GM23248 (cell line): ENCODE results near the gene IFT81. TPM values are rescaled to one million over a fixed set of nuclear protein-coding genes. Genes with fewer than 3 reads are reported as not detected.
A peak's percentile ranks its signal among the peaks of the same experiment; 100 is the strongest.

Experiments used
- DNase-seq: peaks from one replicate; pipeline ENCODE4 v3.0.0-alpha.2; 2015
- H2AFZ ChIP-seq: fragments of 200-600 bp; sonication (generic); 2 replicates; pipeline ENCODE4 v1.6.1; 2016; ENCODE audit warnings: antibody characterized with exemption
- H3F3A ChIP-seq: fragments of 200-600 bp; sonication (generic); 2 replicates; pipeline ENCODE4 v1.6.1; 2016; ENCODE audit warnings: mild to moderate bottlenecking, antibody characterized with exemption, mixed run types; ENCODE audit not compliant: insufficient read depth
- H3K27ac ChIP-seq: fragments of 200-600 bp; sonication (generic); 2 replicates; pipeline ENCODE4 v1.5.1; 2016; ENCODE audit warnings: mild to moderate bottlenecking
- H3K27me3 ChIP-seq: fragments of 200-600 bp; sonication (generic); replicated peaks from 2 replicates; pipeline ENCODE4 v1.6.1; 2016; ENCODE audit warnings: mild to moderate bottlenecking; ENCODE audit not compliant: insufficient read depth
- H3K36me3 ChIP-seq: fragments of 200-600 bp; sonication (generic); 2 replicates; pipeline ENCODE4 v1.6.1; 2016; ENCODE audit warnings: low read depth, mild to moderate bottlenecking
- H3K4me1 ChIP-seq: fragments of 200-600 bp; sonication (generic); 2 replicates; pipeline ENCODE4 v1.6.1; 2016; ENCODE audit warnings: mild to moderate bottlenecking; ENCODE audit not compliant: insufficient read depth
- H3K4me2 ChIP-seq: fragments of 200-600 bp; sonication (generic); one replicate; pipeline ENCODE4 v1.6.1; 2016; ENCODE audit warnings: mild to moderate bottlenecking; ENCODE audit not compliant: unreplicated experiment
- H3K4me3 ChIP-seq: fragments of 200-600 bp; sonication (generic); 2 replicates; pipeline ENCODE4 v1.5.1; 2016; ENCODE audit warnings: mild to moderate bottlenecking
- H3K79me2 ChIP-seq: fragments of 200-600 bp; sonication (generic); 2 replicates; pipeline ENCODE4 v1.6.1; 2016; ENCODE audit warnings: mild to moderate bottlenecking; ENCODE audit not compliant: insufficient read depth
- H3K9ac ChIP-seq: fragments of 200-600 bp; sonication (generic); 2 replicates; pipeline ENCODE4 v1.6.1; 2016; ENCODE audit warnings: mild to moderate bottlenecking
- H3K9me2 ChIP-seq: fragments of 200-600 bp; sonication (generic); 2 replicates; pipeline ENCODE4 v1.6.1; 2016; ENCODE audit warnings: mixed run types, mild to moderate bottlenecking, moderate library complexity; ENCODE audit not compliant: insufficient read depth
- H3K9me3 ChIP-seq: fragments of 200-600 bp; sonication (generic); one replicate; pipeline ENCODE4 v1.6.1; 2017; ENCODE audit warnings: low read depth
- H4K20me1 ChIP-seq: fragments of 200-600 bp; sonication (generic); 2 replicates; pipeline ENCODE4 v1.6.0; 2016; ENCODE audit not compliant: insufficient read depth
- EZH2 ChIP-seq: fragments of 200-600 bp; sonication (generic); IDR thresholded peaks from 2 replicates; pipeline ENCODE4 v1.6.1; 2018; ENCODE audit warnings: antibody characterized with exemption, mild to moderate bottlenecking; ENCODE audit not compliant: insufficient read depth, poor library complexity, severe bottlenecking
- EZH2phosphoT487 ChIP-seq: fragments of 200-600 bp; sonication (generic); IDR thresholded peaks from 2 replicates; pipeline ENCODE4 v1.6.1; 2018; ENCODE audit warnings: antibody characterized with exemption, moderate library complexity, mild to moderate bottlenecking, low read depth; ENCODE audit not compliant: insufficient read depth
- WGBS, 2 experiments: methylation state at CpG; one replicate each; pipeline ENCODE4 v1.1.6; 2015 to 2017; ENCODE audit warnings: low lambda C conversion rate in 2 of 2, low coverage in 1 of 2; ENCODE audit errors: missing lambda C conversion rate in 2 of 2; 5-methylcytosine and 5-hydroxymethylcytosine counted together
- in situ Hi-C: fragments of 300-500 bp; cut with MboI; formaldehyde crosslinking; loops from 2 replicates; pipeline ENCODE4 v1.15.0; 2020
- polyA plus RNA-seq: library from polyadenylated mRNA; unstranded; fragments of >200 nt; fragmentation: Nextera tagmentation; extraction: Ambion mirVana; gene quantifications from 2 replicates; pipeline ENCODE4 v1.2.1, GENCODE V29; 2016
- total RNA-seq: library from RNA; depleted of rRNA; stranded (reverse); fragments of >200 nt; shearing (Covaris generic); gene quantifications from 2 replicates; pipeline ENCODE4 v1.2.3, GENCODE V29; 2014

IFT81 gene
- total and polyA plus RNA-seq, 2 experiments from 2014 or later = 9.5 to 14.0 TPM

GRCh38 chr12:110123919-110124268 is 263 bp upstream of the IFT81 start:
- Histone ChIP-seq H3K4me1 (no peaks in the 10 kb centered on the region; the same call in 1 of the 2 replicates), H3F3A (no peaks in the 10 kb centered on the region), H3K9me2 (no peaks in the 10 kb centered on the region), H3K27ac (no peak overlapping the region), H3K4me2 (no peak overlapping the region), H3K36me3 (no peaks in the 10 kb centered on the region), H3K27me3 (no peaks in the 10 kb centered on the region), H3K9me3 (no peaks in the 10 kb centered on the region), H4K20me1 (no peaks in the 10 kb centered on the region), H2AFZ (peak overlapping the region; percentile 69; the same call in 1 of the 2 replicates), H3K4me3 (no peak overlapping the region), H3K79me2 (peaks cover 23% of the 10 kb centered on the region), H3K9ac (no peak overlapping the region)
- TF ChIP-seq EZH2phosphoT487 (no peak), EZH2 (no peak)
- in situ Hi-C loops = no loop called here
- WGBS, 2 experiments = 8 to 16% methylated on average over 8 to 28 of the region's 32 CpGs
- DNase-seq = no peak

GRCh38 chr12:110126557-110126956 is 2.4 kb downstream of the IFT81 start:
- H4K20me1 ChIP-seq = no peaks in the 10 kb centered on the region
- H3K27ac ChIP-seq = no peak overlapping the region
- H2AFZ ChIP-seq = no peak overlapping the region
- no peaks in the 10 kb centered on the region for H3F3A ChIP-seq
- no peak overlapping the region for H3K9ac ChIP-seq
- no peaks in the 10 kb centered on the region for H3K9me3 ChIP-seq
- TF ChIP-seq EZH2 = no peak
- TF ChIP-seq EZH2phosphoT487 = no peak
- in situ Hi-C loops = no loop called here
- H3K36me3 ChIP-seq = peaks cover 5% of the 10 kb centered on the region; the same call in 1 of the 2 replicates
- H3K27me3 ChIP-seq = no peaks in the 10 kb centered on the region
- no peaks in the 10 kb centered on the region for H3K9me2 ChIP-seq
- H3K79me2 ChIP-seq = peaks cover 23% of the 10 kb centered on the region
- H3K4me1 ChIP-seq = no peaks in the 10 kb centered on the region; the same call in 1 of the 2 replicates
- DNase-seq = no peak
- 81 to 83% methylated on average over 3 of the region's 3 CpGs for WGBS, 2 experiments
- H3K4me3 ChIP-seq = no peak overlapping the region
- no peak overlapping the region for H3K4me2 ChIP-seq

GRCh38 chr12:110134691-110135411 is 10.7 kb downstream of the IFT81 start:
- TF ChIP-seq EZH2 (no peak), EZH2phosphoT487 (no peak)
- WGBS, 2 experiments = 18 to 32% methylated on average over 2 of the region's 2 CpGs
- peak overlapping the region; percentile 57 for H3K4me2 ChIP-seq
- no peaks in the 10 kb centered on the region for H3K9me3 ChIP-seq
- peak overlapping the region; percentile 30; the same call in 1 of the 2 replicates for H3K9ac ChIP-seq
- no peaks in the 10 kb centered on the region for H3K79me2 ChIP-seq
- no peaks in the 10 kb centered on the region for H3K9me2 ChIP-seq
- H3K27ac ChIP-seq = peak overlapping the region; percentile 81
- no peaks in the 10 kb centered on the region for H4K20me1 ChIP-seq
- H3F3A ChIP-seq = peaks cover 39% of the 10 kb centered on the region
- H2AFZ ChIP-seq = no peak overlapping the region
- DNase-seq = peak; percentile 91
- no peak overlapping the region for H3K4me3 ChIP-seq
- peaks cover 17% of the 10 kb centered on the region for H3K36me3 ChIP-seq
- H3K27me3 ChIP-seq = no peaks in the 10 kb centered on the region
- in situ Hi-C loops = no loop called here
- peaks cover 21% of the 10 kb centered on the region for H3K4me1 ChIP-seq

- Histone ChIP-seq H3K27ac (peak overlapping the region; percentile 81), H4K20me1 (no peaks in the 10 kb centered on the region), H3F3A (peaks cover 39% of the 10 kb centered on the region), H3K9me2 (no peaks in the 10 kb centered on the region), H3K9ac (no peak overlapping the region), H3K4me1 (peaks cover 21% of the 10 kb centered on the region), H2AFZ (no peak overlapping the region), H3K4me3 (no peak overlapping the region), H3K9me3 (no peaks in the 10 kb centered on the region), H3K79me2 (no peaks in the 10 kb centered on the region), H3K27me3 (no peaks in the 10 kb centered on the region), H3K4me2 (no peak overlapping the region), H3K36me3 (peaks cover 14% of the 10 kb centered on the region)
- WGBS, 2 experiments = 91 to 92% methylated on average over 2 of the region's 2 CpGs
- TF ChIP-seq EZH2 (no peak), EZH2phosphoT487 (no peak)
- in situ Hi-C loops = no loop called here
- peak; percentile 20 for DNase-seq
Observed at GRCh38 chr12:110135806-110136205, 11.6 kb downstream of the IFT81 start.

- Histone ChIP-seq H4K20me1 (no peaks in the 10 kb centered on the region), H3K79me2 (no peaks in the 10 kb centered on the region), H3K27ac (no peak overlapping the region), H3F3A (peaks cover 32% of the 10 kb centered on the region), H3K36me3 (peaks cover 10% of the 10 kb centered on the region), H3K4me2 (no peak overlapping the region), H3K4me1 (peaks cover 35% of the 10 kb centered on the region), H3K4me3 (no peak overlapping the region), H3K9me3 (no peaks in the 10 kb centered on the region), H3K9me2 (no peaks in the 10 kb centered on the region), H2AFZ (no peak overlapping the region), H3K9ac (no peak overlapping the region), H3K27me3 (no peaks in the 10 kb centered on the region)
- in situ Hi-C loops = no loop called here
- TF ChIP-seq EZH2 = no peak
- no peak for TF ChIP-seq EZH2phosphoT487
- 97 to 99% methylated on average over 3 of the region's 3 CpGs for WGBS, 2 experiments
- DNase-seq = no peak
Observed at GRCh38 chr12:110137786-110138185, 13.6 kb downstream of the IFT81 start.
